Chondrocyte (in vitro differentiated cells): Measurements from ENCODE around the gene NCAPD2. TPM values are rescaled to one million over a fixed set of nuclear protein-coding genes. Genes with fewer than 3 reads are reported as not detected.
A peak's percentile ranks its signal among the peaks of the same experiment; 100 is the strongest.

Source experiments
- DNase-seq: peaks from one replicate; pipeline ENCODE4 v3.0.0; 2021; ENCODE audit warnings: mixed read lengths, low spot score
- H3K27ac Mint-ChIP-seq: one replicate; pipeline ENCODE4 v1.8.0; 2021; ENCODE audit warnings: mild to moderate bottlenecking, moderate library complexity, mixed read lengths; ENCODE audit not compliant: unreplicated experiment
- H3K27me3 Mint-ChIP-seq: 2 replicates; pipeline ENCODE4 v1.8.0; 2021; ENCODE audit warnings: low read depth, mixed read lengths
- H3K36me3 Mint-ChIP-seq: 2 replicates; pipeline ENCODE4 v1.8.0; 2021; ENCODE audit warnings: low read depth, mixed read lengths
- H3K4me1 Mint-ChIP-seq: 2 replicates; pipeline ENCODE4 v1.8.0; 2021; ENCODE audit warnings: low read depth, mild to moderate bottlenecking, mixed read lengths
- H3K4me3 Mint-ChIP-seq: one replicate; pipeline ENCODE4 v1.8.0; 2021; ENCODE audit warnings: mild to moderate bottlenecking, moderate library complexity, mixed read lengths; ENCODE audit not compliant: unreplicated experiment
- H3K9me3 Mint-ChIP-seq: 2 replicates; pipeline ENCODE4 v1.8.0; 2021; ENCODE audit warnings: low read depth, mixed read lengths
- total RNA-seq: library from RNA; stranded (reverse); gene quantifications from 3 replicates; pipeline ENCODE4 v1.2.1, GENCODE V29; 2021
- TF ChIP-seq, protein P1 (sequence below): fragments of 200-600 bp; sonication (generic); IDR thresholded peaks from 2 replicates; pipeline ENCODE4 v1.5.0; 2021; ENCODE audit warnings: antibody characterized with exemption, mild to moderate bottlenecking, moderate library complexity

NCAPD2 gene
- total RNA-seq, 1 donor from 2014 or later: 23.0 TPM

DNA sequence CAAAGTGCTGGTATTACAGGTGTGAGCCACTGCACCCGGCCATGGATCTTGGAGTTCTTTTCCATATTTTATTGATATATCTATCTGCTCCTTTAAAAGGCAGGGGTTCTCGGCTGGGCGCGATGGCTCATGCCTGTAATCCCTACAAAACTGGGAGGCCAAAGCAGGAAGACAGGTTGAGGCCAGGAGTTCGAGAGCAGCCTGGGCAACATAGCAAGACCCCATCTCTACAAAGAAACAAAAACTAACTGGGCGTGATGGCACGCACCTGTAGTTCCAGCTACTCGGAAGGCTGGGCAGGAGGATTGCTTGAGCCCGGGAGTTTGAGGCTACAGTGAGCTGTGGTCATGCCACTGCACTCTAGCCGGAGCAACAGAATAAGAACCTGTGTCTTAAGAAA lies 28.3 kb downstream of the NCAPD2 start:
- TF ChIP-seq, protein P1, sequence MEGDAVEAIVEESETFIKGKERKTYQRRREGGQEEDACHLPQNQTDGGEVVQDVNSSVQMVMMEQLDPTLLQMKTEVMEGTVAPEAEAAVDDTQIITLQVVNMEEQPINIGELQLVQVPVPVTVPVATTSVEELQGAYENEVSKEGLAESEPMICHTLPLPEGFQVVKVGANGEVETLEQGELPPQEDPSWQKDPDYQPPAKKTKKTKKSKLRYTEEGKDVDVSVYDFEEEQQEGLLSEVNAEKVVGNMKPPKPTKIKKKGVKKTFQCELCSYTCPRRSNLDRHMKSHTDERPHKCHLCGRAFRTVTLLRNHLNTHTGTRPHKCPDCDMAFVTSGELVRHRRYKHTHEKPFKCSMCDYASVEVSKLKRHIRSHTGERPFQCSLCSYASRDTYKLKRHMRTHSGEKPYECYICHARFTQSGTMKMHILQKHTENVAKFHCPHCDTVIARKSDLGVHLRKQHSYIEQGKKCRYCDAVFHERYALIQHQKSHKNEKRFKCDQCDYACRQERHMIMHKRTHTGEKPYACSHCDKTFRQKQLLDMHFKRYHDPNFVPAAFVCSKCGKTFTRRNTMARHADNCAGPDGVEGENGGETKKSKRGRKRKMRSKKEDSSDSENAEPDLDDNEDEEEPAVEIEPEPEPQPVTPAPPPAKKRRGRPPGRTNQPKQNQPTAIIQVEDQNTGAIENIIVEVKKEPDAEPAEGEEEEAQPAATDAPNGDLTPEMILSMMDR: no peak
- H3K9me3 Mint-ChIP-seq: no peaks in the 10 kb centered on the region
- no peaks in the 10 kb centered on the region for H3K4me1 Mint-ChIP-seq
- no peak for DNase-seq
- H3K27ac Mint-ChIP-seq: no peak overlapping the region
- H3K4me3 Mint-ChIP-seq: no peak overlapping the region
- H3K27me3 Mint-ChIP-seq: no peaks in the 10 kb centered on the region
- peaks cover 41% of the 10 kb centered on the region for H3K36me3 Mint-ChIP-seq

DNA sequence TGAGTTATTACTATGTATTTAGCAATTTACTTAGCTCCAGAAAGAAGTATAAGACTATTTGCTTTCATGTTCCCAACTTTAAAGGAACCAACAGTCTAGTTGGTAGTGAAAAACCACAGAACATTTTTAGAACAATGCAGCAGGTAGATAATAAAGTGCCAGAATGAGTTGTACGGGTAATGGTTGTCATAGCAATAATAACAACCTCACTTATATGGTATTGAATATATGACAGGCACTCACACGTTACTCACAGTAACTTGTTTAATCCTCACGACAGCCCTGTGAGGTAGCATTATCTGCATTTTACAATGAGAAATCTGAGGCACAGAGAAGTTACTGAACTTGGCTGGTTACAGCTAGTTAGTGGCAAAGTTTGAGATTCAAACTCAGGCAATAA lies 29.8 kb downstream of the NCAPD2 start:
- peaks cover 41% of the 10 kb centered on the region for H3K36me3 Mint-ChIP-seq
- H3K9me3 Mint-ChIP-seq: no peaks in the 10 kb centered on the region
- H3K4me3 Mint-ChIP-seq: no peak overlapping the region
- H3K4me1 Mint-ChIP-seq: no peaks in the 10 kb centered on the region
- no peaks in the 10 kb centered on the region for H3K27me3 Mint-ChIP-seq
- DNase-seq: no peak
- peak overlapping the region; percentile 22 for H3K27ac Mint-ChIP-seq
- TF ChIP-seq, protein P1: no peak

DNA sequence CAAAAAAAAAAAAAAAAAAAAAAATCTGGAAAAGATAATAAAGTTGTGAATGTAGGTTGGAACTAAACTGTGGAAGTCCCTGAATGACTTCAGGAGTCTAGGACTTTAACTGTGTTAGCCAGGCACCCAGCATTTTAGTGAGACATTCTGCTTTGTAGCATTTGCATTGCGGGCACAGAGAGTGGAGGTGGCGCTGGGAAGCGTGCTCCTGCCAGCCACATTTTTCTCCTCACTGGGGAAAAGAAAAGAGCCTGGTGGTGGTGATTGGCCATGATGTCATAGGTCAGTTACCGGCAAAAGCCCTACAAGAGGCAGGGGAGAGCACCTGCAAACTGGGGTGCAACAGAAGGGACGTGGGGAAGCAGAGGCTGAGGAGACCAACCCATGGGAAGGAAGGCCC lies 30.7 kb downstream of the NCAPD2 start:
- Mint-ChIP-seq H3K36me3 (peaks cover 38% of the 10 kb centered on the region), H3K27me3 (no peaks in the 10 kb centered on the region), H3K27ac (no peak overlapping the region), H3K9me3 (no peaks in the 10 kb centered on the region), H3K4me3 (no peak overlapping the region), H3K4me1 (no peaks in the 10 kb centered on the region)
- TF ChIP-seq, protein P1: no peak
- DNase-seq: peak; percentile 13

- no peak overlapping the region for H3K4me3 Mint-ChIP-seq
- H3K4me1 Mint-ChIP-seq: no peaks in the 10 kb centered on the region
- no peak overlapping the region for H3K27ac Mint-ChIP-seq
- H3K36me3 Mint-ChIP-seq: peaks cover 41% of the 10 kb centered on the region
- no peak for DNase-seq
- no peaks in the 10 kb centered on the region for H3K27me3 Mint-ChIP-seq
- TF ChIP-seq, protein P1: no peak
- H3K9me3 Mint-ChIP-seq: no peaks in the 10 kb centered on the region
Measured at GRCh38 chr12:6526201-6526600, 32.3 kb downstream of the NCAPD2 start.

GRCh38 chr12:6526766-6527525 lies 33.0 kb downstream of the NCAPD2 start:
- Mint-ChIP-seq H3K4me1 (peaks cover 2% of the 10 kb centered on the region), H3K27ac (no peak overlapping the region), H3K4me3 (no peak overlapping the region), H3K9me3 (no peaks in the 10 kb centered on the region), H3K27me3 (no peaks in the 10 kb centered on the region), H3K36me3 (peaks cover 39% of the 10 kb centered on the region)
- TF ChIP-seq, protein P1: no peak
- peak; percentile 79 for DNase-seq
